Astrocyte (in vitro differentiated cells and primary cell): ENCODE data around the gene CPA4. TPM values are rescaled to one million over a fixed set of nuclear protein-coding genes. Genes with fewer than 3 reads are reported as not detected.
A peak's percentile ranks its signal among the peaks of the same experiment; 100 is the strongest.

Source experiments
- DNase-seq: peaks from one replicate; pipeline ENCODE4 v3.0.0-alpha.2; 2010; ENCODE audit warnings: low read depth
- FAIRE-seq: peaks from 2 replicates; lab custom pipeline; 2011; peaks lifted over from hg19 to GRCh38; lab: Jason Lieb, UNC
- H2AFZ ChIP-seq: 2 replicates; pipeline ENCODE4 v1.6.0; 2012; ENCODE audit warnings: low read depth, low read length, inconsistent platforms
- H3K27ac ChIP-seq: 2 replicates; pipeline ENCODE4 v1.5.1; 2011; ENCODE audit warnings: low read depth, low read length, inconsistent platforms
- H3K27me3 ChIP-seq: 2 replicates; pipeline ENCODE4 v1.6.0; 2011; ENCODE audit warnings: low read length, inconsistent platforms; ENCODE audit not compliant: insufficient read depth
- H3K36me3 ChIP-seq: 2 replicates; pipeline ENCODE4 v1.5.1; 2011; ENCODE audit warnings: low read length, inconsistent platforms; ENCODE audit not compliant: insufficient read depth
- H3K4me1 ChIP-seq: 2 replicates; pipeline ENCODE4 v1.5.1; 2011; ENCODE audit warnings: low read length, inconsistent platforms; ENCODE audit not compliant: insufficient read depth
- H3K4me2 ChIP-seq: 2 replicates; pipeline ENCODE4 v1.6.0; 2012; ENCODE audit warnings: low read length, inconsistent platforms
- H3K4me3 ChIP-seq: 2 replicates; pipeline ENCODE4 v1.5.1; 2011; ENCODE audit warnings: low read depth, mild to moderate bottlenecking, low read length, inconsistent platforms; ENCODE audit not compliant: insufficient read depth
- H3K79me2 ChIP-seq: 2 replicates; pipeline ENCODE4 v1.6.0; 2012; ENCODE audit warnings: mild to moderate bottlenecking, low read length, inconsistent platforms; ENCODE audit not compliant: insufficient read depth
- H3K9ac ChIP-seq: 2 replicates; pipeline ENCODE4 v1.6.0; 2012; ENCODE audit warnings: mild to moderate bottlenecking, low read length, inconsistent platforms
- H3K9me3 ChIP-seq: 2 replicates; pipeline ENCODE4 v1.5.1; 2012; ENCODE audit warnings: low read depth, mild to moderate bottlenecking, low read length, inconsistent platforms; ENCODE audit not compliant: insufficient read depth
- H4K20me1 ChIP-seq: 2 replicates; pipeline ENCODE4 v1.6.0; 2012; ENCODE audit warnings: low read length, inconsistent platforms; ENCODE audit not compliant: insufficient read depth
- H3K27ac Mint-ChIP-seq: one replicate; pipeline ENCODE4 v1.8.0; 2021; ENCODE audit warnings: mild to moderate bottlenecking, mixed read lengths; ENCODE audit not compliant: unreplicated experiment
- H3K27me3 Mint-ChIP-seq: one replicate; pipeline ENCODE4 v1.8.0; 2021; ENCODE audit warnings: low read depth, mixed read lengths; ENCODE audit not compliant: unreplicated experiment
- H3K36me3 Mint-ChIP-seq: one replicate; pipeline ENCODE4 v1.8.0; 2021; ENCODE audit warnings: low read depth, mixed read lengths; ENCODE audit not compliant: unreplicated experiment
- H3K4me1 Mint-ChIP-seq: one replicate; pipeline ENCODE4 v1.8.0; 2021; ENCODE audit warnings: low read depth, mixed read lengths; ENCODE audit not compliant: unreplicated experiment
- H3K4me3 Mint-ChIP-seq: one replicate; pipeline ENCODE4 v1.8.0; 2021; ENCODE audit warnings: mild to moderate bottlenecking, moderate library complexity, mixed read lengths; ENCODE audit not compliant: unreplicated experiment
- H3K9me3 Mint-ChIP-seq: one replicate; pipeline ENCODE4 v1.8.0; 2021; ENCODE audit warnings: mild to moderate bottlenecking, mixed read lengths; ENCODE audit not compliant: unreplicated experiment
- CTCF ChIP-seq: IDR thresholded peaks from 2 replicates; pipeline ENCODE4 v1.5.1; 2011; ENCODE audit warnings: low read depth, mild to moderate bottlenecking, inconsistent platforms, low read length, moderate library complexity; ENCODE audit not compliant: insufficient read depth
- EZH2 ChIP-seq: IDR thresholded peaks from 2 replicates; pipeline ENCODE4 v1.6.1; 2012; ENCODE audit warnings: mild to moderate bottlenecking, low read length, inconsistent platforms; ENCODE audit not compliant: insufficient read depth
- total RNA-seq: library from RNA; stranded (reverse); gene quantifications from 2 replicates; pipeline ENCODE4 v1.2.1, GENCODE V29; 2021

CPA4 gene
- total RNA-seq, 1 donor from 2014 or later, result 111 TPM

- Mint-ChIP-seq H3K36me3 (no peaks in the 10 kb centered on the region), H3K27ac (peak overlapping the region; percentile 100), H3K4me3 (no peak overlapping the region), H3K4me1 (peaks cover 51% of the 10 kb centered on the region), H3K9me3 (peaks cover 17% of the 10 kb centered on the region), H3K27me3 (no peaks in the 10 kb centered on the region)
- Histone ChIP-seq H3K79me2 (no peaks in the 10 kb centered on the region), H3K9ac (peak overlapping the region; percentile 79), H3K36me3 (no peaks in the 10 kb centered on the region), H3K27ac (peak overlapping the region; percentile 98), H4K20me1 (no peaks in the 10 kb centered on the region), H3K27me3 (no peaks in the 10 kb centered on the region), H3K4me1 (peaks cover 40% of the 10 kb centered on the region), H3K4me3 (peak overlapping the region; percentile 9), H3K4me2 (peak overlapping the region; percentile 76), H3K9me3 (peaks cover 14% of the 10 kb centered on the region), H2AFZ (no peak overlapping the region)
- TF ChIP-seq CTCF (no peak), EZH2 (no peak)
- peak; percentile 99 for DNase-seq
- FAIRE-seq, result peak; percentile 99
These were observed 63.3 kb downstream of the CPA4 start for GRCh38 chr7:130356121-130356875.

GRCh38 chr7:130356876-130357611, 64.1 kb downstream of the CPA4 start:
- Mint-ChIP-seq H3K4me3 (peak overlapping the region; percentile 20), H3K9me3 (peaks cover 17% of the 10 kb centered on the region), H3K4me1 (peaks cover 44% of the 10 kb centered on the region), H3K27me3 (no peaks in the 10 kb centered on the region), H3K36me3 (no peaks in the 10 kb centered on the region), H3K27ac (peak overlapping the region; percentile 100)
- TF ChIP-seq CTCF (no peak), EZH2 (no peak)
- Histone ChIP-seq H3K4me3 (no peak overlapping the region), H3K9me3 (peaks cover 14% of the 10 kb centered on the region), H2AFZ (no peak overlapping the region), H3K4me1 (peaks cover 36% of the 10 kb centered on the region), H4K20me1 (no peaks in the 10 kb centered on the region), H3K27me3 (no peaks in the 10 kb centered on the region), H3K79me2 (no peaks in the 10 kb centered on the region), H3K9ac (peak overlapping the region; percentile 79), H3K27ac (peak overlapping the region; percentile 98), H3K36me3 (no peaks in the 10 kb centered on the region), H3K4me2 (peak overlapping the region; percentile 66)
- DNase-seq (peak; percentile 92), FAIRE-seq (no peak)
